Measurements from ENCODE around the gene ENGASE. TPM values are rescaled to one million over a fixed set of nuclear protein-coding genes. Genes with fewer than 3 reads are reported as not detected.

ENGASE gene
- total RNA-seq, 1 donor from 2014 or later, result 11.5 TPM

DNA sequence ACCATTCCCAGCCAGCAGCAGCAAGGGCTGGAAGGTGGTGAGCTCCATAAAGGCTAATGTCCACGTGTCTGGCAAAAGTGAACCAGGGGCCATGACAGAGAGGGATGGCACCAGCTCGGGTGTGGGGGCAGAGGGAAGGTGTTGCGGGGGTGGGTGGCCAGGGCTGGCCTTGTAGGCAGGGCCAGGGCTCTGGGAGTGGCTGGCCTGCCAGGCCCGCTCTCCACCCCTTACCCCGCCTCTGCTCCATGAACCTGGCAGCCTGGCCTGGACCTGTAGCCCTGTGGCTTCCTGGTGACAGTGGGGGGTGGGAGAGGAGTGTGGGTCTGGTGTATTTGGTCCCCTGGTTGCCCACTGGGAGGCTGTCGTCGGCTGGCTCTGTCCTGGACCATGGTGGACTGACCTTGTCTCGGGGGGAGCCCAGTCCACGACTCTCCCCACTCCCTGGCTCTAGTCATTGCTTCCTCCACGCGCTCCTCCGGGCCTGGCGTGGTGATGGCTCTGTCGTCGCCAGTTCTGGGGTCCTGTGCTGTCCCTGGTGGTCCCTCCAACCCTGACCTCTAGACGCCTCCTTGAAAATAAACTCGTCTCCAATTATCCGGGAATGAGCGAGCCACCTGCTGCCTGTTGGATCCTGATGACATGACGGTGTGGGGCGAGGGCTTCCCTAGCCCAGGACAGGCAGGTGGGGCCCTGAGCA lies 50.0 kb downstream of the ENGASE start:
- H3K9ac ChIP-seq (ENCODE audit: low read length), result no peak overlapping the region
- Mint-ChIP-seq H3K27ac (ENCODE audit: unreplicated experiment) (no peak overlapping the region), H3K4me1 (ENCODE audit: low read depth, unreplicated experiment) (no peaks in the 10 kb centered on the region), H3K36me3 (ENCODE audit: low read depth, unreplicated experiment) (no peaks in the 10 kb centered on the region), H3K27me3 (ENCODE audit: low read depth, unreplicated experiment) (peaks cover 39% of the 10 kb centered on the region), H3K4me3 (ENCODE audit: unreplicated experiment) (no peak overlapping the region), H3K9me3 (ENCODE audit: unreplicated experiment) (peaks cover 2% of the 10 kb centered on the region)
- no peak for DNase-seq (ENCODE audit: low read depth)
- TF ChIP-seq, protein P1, sequence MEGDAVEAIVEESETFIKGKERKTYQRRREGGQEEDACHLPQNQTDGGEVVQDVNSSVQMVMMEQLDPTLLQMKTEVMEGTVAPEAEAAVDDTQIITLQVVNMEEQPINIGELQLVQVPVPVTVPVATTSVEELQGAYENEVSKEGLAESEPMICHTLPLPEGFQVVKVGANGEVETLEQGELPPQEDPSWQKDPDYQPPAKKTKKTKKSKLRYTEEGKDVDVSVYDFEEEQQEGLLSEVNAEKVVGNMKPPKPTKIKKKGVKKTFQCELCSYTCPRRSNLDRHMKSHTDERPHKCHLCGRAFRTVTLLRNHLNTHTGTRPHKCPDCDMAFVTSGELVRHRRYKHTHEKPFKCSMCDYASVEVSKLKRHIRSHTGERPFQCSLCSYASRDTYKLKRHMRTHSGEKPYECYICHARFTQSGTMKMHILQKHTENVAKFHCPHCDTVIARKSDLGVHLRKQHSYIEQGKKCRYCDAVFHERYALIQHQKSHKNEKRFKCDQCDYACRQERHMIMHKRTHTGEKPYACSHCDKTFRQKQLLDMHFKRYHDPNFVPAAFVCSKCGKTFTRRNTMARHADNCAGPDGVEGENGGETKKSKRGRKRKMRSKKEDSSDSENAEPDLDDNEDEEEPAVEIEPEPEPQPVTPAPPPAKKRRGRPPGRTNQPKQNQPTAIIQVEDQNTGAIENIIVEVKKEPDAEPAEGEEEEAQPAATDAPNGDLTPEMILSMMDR (IDR thresholded peaks at IDR 0.05; ENCODE audit: insufficient read depth, low read depth, low read length), result no peak
- TF ChIP-seq EZH2 (IDR thresholded peaks at IDR 0.05; ENCODE audit: insufficient read depth, low read length), result no peak
- H3K27me3 ChIP-seq (ENCODE audit: insufficient read depth, low read length), result peaks cover 9% of the 10 kb centered on the region
- H3K4me2 ChIP-seq (ENCODE audit: low read length), result no peak overlapping the region
- no peaks in the 10 kb centered on the region for H3K9me3 ChIP-seq (ENCODE audit: insufficient read depth, low read depth, low read length)
- H3K27ac ChIP-seq (ENCODE audit: low read depth, low read length), result no peak overlapping the region
- no peak for FAIRE-seq
- no peaks in the 10 kb centered on the region for H3K79me2 ChIP-seq (ENCODE audit: insufficient read depth, low read length)
- H3K4me1 ChIP-seq (ENCODE audit: insufficient read depth, low read length), result no peaks in the 10 kb centered on the region
- H3K4me3 ChIP-seq (ENCODE audit: insufficient read depth, low read depth, low read length), result no peak overlapping the region
- H2AFZ ChIP-seq (ENCODE audit: low read depth, low read length), result no peak overlapping the region
- no peaks in the 10 kb centered on the region for H4K20me1 ChIP-seq (ENCODE audit: insufficient read depth, low read length)
- no peaks in the 10 kb centered on the region for H3K36me3 ChIP-seq (ENCODE audit: insufficient read depth, low read length)

DNA sequence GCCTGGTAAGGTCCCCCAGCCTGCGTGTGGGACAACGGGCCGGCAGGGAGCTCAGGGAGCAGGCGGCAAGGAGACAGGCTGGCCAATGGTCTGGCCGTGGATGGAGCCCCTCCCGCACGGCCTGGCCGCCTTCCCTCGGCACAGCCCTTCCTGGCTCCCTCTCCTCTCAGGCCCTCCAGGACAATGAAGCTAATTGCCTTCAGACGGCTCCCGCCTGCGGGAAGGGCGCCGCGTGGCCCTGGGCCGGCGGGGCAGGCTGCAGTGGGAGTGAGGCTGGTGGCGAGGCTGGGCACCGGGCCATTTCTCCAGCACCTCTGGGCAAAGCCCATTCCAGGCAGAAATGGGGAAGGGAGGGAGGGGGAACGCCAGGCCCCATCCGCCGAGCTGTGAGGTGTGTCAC lies 50.9 kb downstream of the ENGASE start:
- Mint-ChIP-seq H3K27ac (ENCODE audit: unreplicated experiment) (no peak overlapping the region), H3K9me3 (ENCODE audit: unreplicated experiment) (peaks cover 2% of the 10 kb centered on the region), H3K27me3 (ENCODE audit: low read depth, unreplicated experiment) (peaks cover 39% of the 10 kb centered on the region), H3K4me1 (ENCODE audit: low read depth, unreplicated experiment) (no peaks in the 10 kb centered on the region), H3K4me3 (ENCODE audit: unreplicated experiment) (no peak overlapping the region), H3K36me3 (ENCODE audit: low read depth, unreplicated experiment) (no peaks in the 10 kb centered on the region)
- Histone ChIP-seq H3K27ac (ENCODE audit: low read depth, low read length) (no peak overlapping the region), H3K9me3 (ENCODE audit: insufficient read depth, low read depth, low read length) (no peaks in the 10 kb centered on the region), H3K4me2 (ENCODE audit: low read length) (no peak overlapping the region), H2AFZ (ENCODE audit: low read depth, low read length) (no peak overlapping the region), H3K36me3 (ENCODE audit: insufficient read depth, low read length) (no peaks in the 10 kb centered on the region), H4K20me1 (ENCODE audit: insufficient read depth, low read length) (no peaks in the 10 kb centered on the region), H3K27me3 (ENCODE audit: insufficient read depth, low read length) (peaks cover 7% of the 10 kb centered on the region), H3K9ac (ENCODE audit: low read length) (no peak overlapping the region), H3K79me2 (ENCODE audit: insufficient read depth, low read length) (no peaks in the 10 kb centered on the region), H3K4me3 (ENCODE audit: insufficient read depth, low read depth, low read length) (no peak overlapping the region), H3K4me1 (ENCODE audit: insufficient read depth, low read length) (no peaks in the 10 kb centered on the region)
- TF ChIP-seq, protein P1 (IDR thresholded peaks at IDR 0.05; ENCODE audit: insufficient read depth, low read depth, low read length), result no peak
- TF ChIP-seq EZH2 (IDR thresholded peaks at IDR 0.05; ENCODE audit: insufficient read depth, low read length), result no peak
- FAIRE-seq (no peak), DNase-seq (ENCODE audit: low read depth) (no peak)

DNA sequence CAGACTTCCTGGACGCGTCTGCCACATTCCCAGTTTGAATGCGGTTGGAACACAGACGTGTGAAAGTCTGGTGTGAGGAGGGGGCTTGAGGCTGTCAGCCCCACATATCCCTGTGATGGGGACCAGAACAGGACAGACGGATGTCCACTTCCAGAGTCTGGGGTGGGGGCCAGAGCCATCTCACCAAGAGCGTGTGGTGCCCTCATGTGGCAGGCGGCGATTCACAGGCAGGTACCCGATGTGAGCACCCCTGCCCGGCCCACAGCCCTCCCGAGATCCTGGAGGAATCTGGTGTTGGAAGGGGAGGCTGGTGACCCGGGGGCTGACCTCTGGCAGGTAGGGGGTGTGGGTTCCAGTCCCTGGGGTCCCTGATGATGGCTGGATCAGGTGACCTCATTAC lies 51.5 kb downstream of the ENGASE start:
- no peaks in the 10 kb centered on the region for H3K9me3 ChIP-seq (ENCODE audit: insufficient read depth, low read depth, low read length)
- peaks cover 4% of the 10 kb centered on the region for H3K9me3 Mint-ChIP-seq (ENCODE audit: unreplicated experiment)

More for the DNA sequence above, 51.5 kb downstream of the ENGASE start:
- no peaks in the 10 kb centered on the region for H3K4me1 Mint-ChIP-seq (ENCODE audit: low read depth, unreplicated experiment)
- Histone ChIP-seq H3K9ac (ENCODE audit: low read length) (no peak overlapping the region), H3K4me1 (ENCODE audit: insufficient read depth, low read length) (no peaks in the 10 kb centered on the region), H3K27ac (ENCODE audit: low read depth, low read length) (no peak overlapping the region), H4K20me1 (ENCODE audit: insufficient read depth, low read length) (no peaks in the 10 kb centered on the region), H3K4me2 (ENCODE audit: low read length) (no peak overlapping the region), H3K27me3 (ENCODE audit: insufficient read depth, low read length) (peaks cover 4% of the 10 kb centered on the region), H3K36me3 (ENCODE audit: insufficient read depth, low read length) (no peaks in the 10 kb centered on the region), H2AFZ (ENCODE audit: low read depth, low read length) (no peak overlapping the region), H3K4me3 (ENCODE audit: insufficient read depth, low read depth, low read length) (no peak overlapping the region), H3K79me2 (ENCODE audit: insufficient read depth, low read length) (no peaks in the 10 kb centered on the region)
- FAIRE-seq (no peak), DNase-seq (ENCODE audit: low read depth) (no peak)
- no peak overlapping the region for H3K27ac Mint-ChIP-seq (ENCODE audit: unreplicated experiment)
- H3K4me3 Mint-ChIP-seq (ENCODE audit: unreplicated experiment), result no peak overlapping the region
- H3K36me3 Mint-ChIP-seq (ENCODE audit: low read depth, unreplicated experiment), result no peaks in the 10 kb centered on the region
- TF ChIP-seq, protein P1 (IDR thresholded peaks at IDR 0.05; ENCODE audit: insufficient read depth, low read depth, low read length), result no peak
- no peak for TF ChIP-seq EZH2 (IDR thresholded peaks at IDR 0.05; ENCODE audit: insufficient read depth, low read length)
- H3K27me3 Mint-ChIP-seq (ENCODE audit: low read depth, unreplicated experiment), result peaks cover 40% of the 10 kb centered on the region
